ENCODE results near the gene DPYSL5.
A peak's percentile ranks its signal among the peaks of the same experiment; 100 is the strongest.

DPYSL5 gene

GRCh38 chr2:26934335-26934724, 86.4 kb downstream of the DPYSL5 start:
- DNase-seq: no peak

GRCh38 chr2:26934985-26935384, 87.1 kb downstream of the DPYSL5 start:
- DNase-seq: no peak

GRCh38 chr2:26936855-26937254, 88.9 kb downstream of the DPYSL5 start:
- no peak for DNase-seq

GRCh38 chr2:26938399-26939118, 90.6 kb downstream of the DPYSL5 start:
- DNase-seq: no peak

GRCh38 chr2:26940001-26940400, 92.1 kb downstream of the DPYSL5 start:
- DNase-seq: no peak

- DNase-seq: no peak
Measured at GRCh38 chr2:26941486-26941885, 93.6 kb downstream of the DPYSL5 start.

GRCh38 chr2:26942543-26943295, 94.8 kb downstream of the DPYSL5 start:
- DNase-seq: peak; percentile 53 to 56

GRCh38 chr2:26945991-26946750, 98.2 kb downstream of the DPYSL5 start:
- no peak for DNase-seq

GRCh38 chr2:26946841-26947784, 99.2 kb downstream of the DPYSL5 start:
- DNase-seq: no peak

- no peak for DNase-seq
Measured at GRCh38 chr2:26948800-26949199, 100.9 kb downstream of the DPYSL5 start.

GRCh38 chr2:26950246-26950645, 102.3 kb downstream of the DPYSL5 start:
- no peak for DNase-seq

GRCh38 chr2:26951236-26951635, 103.3 kb downstream of the DPYSL5 start:
- DNase-seq: no peak

GRCh38 chr2:26952374-26952773, 104.4 kb downstream of the DPYSL5 start:
- no peak for DNase-seq

GRCh38 chr2:26954135-26954534, 106.2 kb downstream of the DPYSL5 start:
- DNase-seq: no peak

GRCh38 chr2:26957041-26957440, 109.1 kb downstream of the DPYSL5 start:
- no peak for DNase-seq

GRCh38 chr2:26957534-26957933, 109.6 kb downstream of the DPYSL5 start:
- DNase-seq: no peak

- DNase-seq: no peak
Measured at GRCh38 chr2:26959331-26959730, 111.4 kb downstream of the DPYSL5 start.

GRCh38 chr2:26964446-26965130, 116.7 kb downstream of the DPYSL5 start:
- no peak for DNase-seq

- no peak for DNase-seq
Measured at GRCh38 chr2:26968001-26968400, 120.1 kb downstream of the DPYSL5 start.

GRCh38 chr2:26969077-26969844, 121.3 kb downstream of the DPYSL5 start:
- no peak for DNase-seq
